Omental fat pad (tissue), 4 donors: ENCODE measurements around the gene ALMS1. TPM values are rescaled to one million over a fixed set of nuclear protein-coding genes. Genes with fewer than 3 reads are reported as not detected.
"Not testable (repeated sequence)": the region's sequence is repeated elsewhere in the genome, so short reads cannot be mapped to it uniquely, and the experiment has no call there.

ENCODE experiments used
- ATAC-seq: fragments of 150-250 bp; one replicate; pipeline ENCODE4 v1.9.1; 2016; ENCODE audit warnings: mild to moderate bottlenecking, moderate library complexity; ENCODE audit not compliant: low FRiP score
- DNase-seq: peaks from one replicate; pipeline ENCODE4 v3.0.0-alpha.2; 2019; ENCODE audit warnings: low spot score
- CTCF ChIP-seq, 3 donors: fragments of 450-650 bp; IDR thresholded peaks; one replicate each; pipeline ENCODE4 v1.5.1; 2016 to 2017; ENCODE audit warnings: antibody characterized with exemption in 3 of 3, mild to moderate bottlenecking in 3 of 3, moderate library complexity in 2 of 3
- total RNA-seq, 4 donors: library from RNA; depleted of rRNA; stranded (reverse); fragments of >200 nt; gene quantifications; one replicate each; pipeline ENCODE4 v1.1.0, GENCODE V29; 2016

Gene ALMS1
- 10 to 100 TPM; 18.9 to 36.1 (median 23.8) TPM for total RNA-seq

GRCh38 chr2:73385504-73386341 lies at the start of gene ALMS1:
ALMS1 (plus strand) TSS chr2:73385836; CDS start chr2:73385869, 33 bp downstream.
- DNase-seq: peak; percentile 57
- TF ChIP-seq CTCF (IDR thresholded peaks at IDR 0.05): no peak
- peak; percentile 98 for ATAC-seq

- no peak for ATAC-seq
- TF ChIP-seq CTCF (IDR thresholded peaks at IDR 0.05): no peak
- DNase-seq: no peak
These were observed 47.8 kb upstream of the ALMS1 start for GRCh38 chr2:73337828-73338227.

- DNase-seq: no peak
- no peak for TF ChIP-seq CTCF (IDR thresholded peaks at IDR 0.05)
- no peak for ATAC-seq
These were observed 46.4 kb upstream of the ALMS1 start for GRCh38 chr2:73339201-73339600.

GRCh38 chr2:73341039-73341438 lies 44.6 kb upstream of the ALMS1 start:
- no peak for DNase-seq
- ATAC-seq: no peak
- TF ChIP-seq CTCF (IDR thresholded peaks at IDR 0.05): no peak

GRCh38 chr2:73343992-73344391 lies 41.6 kb upstream of the ALMS1 start:
- ATAC-seq (no peak), DNase-seq (no peak)
- no peak for TF ChIP-seq CTCF (IDR thresholded peaks at IDR 0.05)

- not testable (repeated sequence) for DNase-seq, ATAC-seq
These were observed 40.9 kb upstream of the ALMS1 start for GRCh38 chr2:73344747-73345146.

- DNase-seq (no peak), ATAC-seq (no peak)
- TF ChIP-seq CTCF (IDR thresholded peaks at IDR 0.05): no peak
These were observed 35.5 kb upstream of the ALMS1 start for GRCh38 chr2:73350035-73350691.
